GM12878 (cell line): Measurements from ENCODE around the gene MAP3K5. TPM values are rescaled to one million over a fixed set of nuclear protein-coding genes. Genes with fewer than 3 reads are reported as not detected.
A peak's percentile ranks its signal among the peaks of the same experiment; 100 is the strongest.

Source experiments
- BCL11A ChIP-seq: IDR thresholded peaks from 2 replicates; pipeline ENCODE4 v1.6.1; 2011; ENCODE audit warnings: low read depth, low read length
- BRCA1 ChIP-seq: IDR thresholded peaks from 2 replicates; pipeline ENCODE4 v1.6.1; 2011; ENCODE audit warnings: low read depth, low read length, improper control_type of control experiment
- CBX3 ChIP-seq: fragments of 200-600 bp; sonication (generic); IDR thresholded peaks from 2 replicates; pipeline ENCODE4 v1.6.1; 2016; ENCODE audit warnings: low read depth, borderline replicate concordance
- CREM ChIP-seq: IDR thresholded peaks from 2 replicates; pipeline ENCODE4 v1.6.1; 2014; ENCODE audit warnings: antibody characterized with exemption, low read depth
- FOXK2 ChIP-seq: fragments of 450-650 bp; IDR thresholded peaks from 2 replicates; pipeline ENCODE4 v1.6.1; 2017; ENCODE audit warnings: mild to moderate bottlenecking, moderate library complexity
- GABPA ChIP-seq: IDR thresholded peaks from 2 replicates; pipeline ENCODE4 v1.6.1; 2014; ENCODE audit warnings: antibody characterized with exemption, low read depth, mild to moderate bottlenecking, inconsistent platforms
- IKZF1 ChIP-seq: fragments of 450-650 bp; conservative IDR thresholded peaks from 2 replicates; pipeline ENCODE4 v1.6.1; 2017; ENCODE audit warnings: antibody characterized with exemption, mild to moderate bottlenecking
- IRF3 ChIP-seq: fragments of 450-650 bp; IDR thresholded peaks from 2 replicates; pipeline ENCODE4 v1.6.1; 2014; ENCODE audit warnings: mild to moderate bottlenecking
- IRF4 ChIP-seq: IDR thresholded peaks from 2 replicates; pipeline ENCODE4 v1.6.1; 2011; ENCODE audit warnings: low read depth, low read length
- JUNB ChIP-seq: IDR thresholded peaks from 2 replicates; pipeline ENCODE4 v1.6.1; 2016; ENCODE audit warnings: antibody characterized with exemption, mild to moderate bottlenecking
- MAX ChIP-seq: IDR thresholded peaks from 2 replicates; pipeline ENCODE4 v1.6.1; 2012; ENCODE audit warnings: low read depth, low read length, improper control_type of control experiment
- MEF2A ChIP-seq: IDR thresholded peaks from 2 replicates; pipeline ENCODE4 v1.6.1; 2011; ENCODE audit warnings: low read depth, mild to moderate bottlenecking, low read length, moderate library complexity; ENCODE audit not compliant: insufficient read depth
- MTA2 ChIP-seq: fragments of 450-650 bp; IDR thresholded peaks from 2 replicates; pipeline ENCODE4 v1.6.1; 2016; ENCODE audit warnings: low read depth, mild to moderate bottlenecking, moderate library complexity
- NFXL1 ChIP-seq: fragments of 450-650 bp; IDR thresholded peaks from 2 replicates; pipeline ENCODE4 v1.6.1; 2017; ENCODE audit warnings: antibody characterized with exemption, mild to moderate bottlenecking, borderline replicate concordance
- PAX5 ChIP-seq: IDR thresholded peaks from 2 replicates; pipeline ENCODE4 v1.6.1; 2011; ENCODE audit warnings: low read depth, low read length, borderline replicate concordance
- PML ChIP-seq: IDR thresholded peaks from 2 replicates; pipeline ENCODE4 v1.6.1; 2012; ENCODE audit warnings: low read length, inconsistent platforms
- POLR2A ChIP-seq: IDR thresholded peaks from 2 replicates; pipeline ENCODE4 v1.6.1; 2011; ENCODE audit warnings: low read depth, mild to moderate bottlenecking, low read length
- RUNX3 ChIP-seq: IDR thresholded peaks from 2 replicates; pipeline ENCODE4 v1.6.1; 2012; ENCODE audit warnings: low read length, inconsistent platforms
- SKIL ChIP-seq: fragments of 450-650 bp; IDR thresholded peaks from 2 replicates; pipeline ENCODE4 v1.6.1; 2017; ENCODE audit warnings: mild to moderate bottlenecking, low read depth, inconsistent platforms; ENCODE audit not compliant: poor library complexity, severe bottlenecking
- SMC3 ChIP-seq: IDR thresholded peaks from 2 replicates; pipeline ENCODE4 v1.6.1; 2011; ENCODE audit warnings: low read length, improper control_type of control experiment, borderline replicate concordance
- SUZ12 ChIP-seq: fragments of 200-600 bp; sonication (generic); IDR thresholded peaks from one replicate; pipeline ENCODE4 v1.6.1; 2018; ENCODE audit warnings: antibody characterized with exemption, mild to moderate bottlenecking; ENCODE audit not compliant: unreplicated experiment
- TAF1 ChIP-seq: IDR thresholded peaks from 2 replicates; pipeline ENCODE4 v1.6.1; 2011; ENCODE audit warnings: mild to moderate bottlenecking, low read depth, low read length, borderline replicate concordance
- TCF3 ChIP-seq: IDR thresholded peaks from 2 replicates; pipeline ENCODE4 v1.6.1; 2012; ENCODE audit warnings: low read depth, mild to moderate bottlenecking, low read length, borderline replicate concordance; ENCODE audit not compliant: insufficient read depth
- ZNF622 ChIP-seq: fragments of 450-650 bp; IDR thresholded peaks from 2 replicates; pipeline ENCODE4 v1.6.1; 2017; ENCODE audit warnings: mild to moderate bottlenecking, inconsistent platforms
- ZNF687 ChIP-seq: fragments of 450-650 bp; IDR thresholded peaks from 2 replicates; pipeline ENCODE4 v1.6.1; 2017; ENCODE audit warnings: mild to moderate bottlenecking, moderate library complexity
- polyA plus RNA-seq, 11 experiments: library from polyadenylated mRNA; depleted of rRNA in 4 of 11; unstranded in 6 of 11; stranded (reverse) in 5 of 11; fragments of >200 nt; fragmentation: Nextera tagmentation in 4 of 11; fragmentation: Illumina TruSeq in 1 of 11; extraction: Ambion mirVana in 4 of 11; extraction: Trizol in 1 of 11; gene quantifications; 1 replicate in 1 of 11; 2 replicates in 10 of 11; pipeline versions ENCODE4 v1.2.1 to v1.2.3, GENCODE V29; 2011 to 2016; ENCODE audit warnings: inconsistent platforms in 2 of 11, missing spikeins in 2 of 11, low read depth in 1 of 11
- total RNA-seq, 4 experiments: library from RNA; depleted of rRNA in 3 of 4; stranded (reverse); fragments of >200 nt in 3 of 4; fragmentation: Illumina TruSeq in 1 of 4; extraction: Trizol in 1 of 4; gene quantifications; 2 replicates each; pipeline versions ENCODE4 v1.2.1 to v1.2.3, GENCODE V29; 2013 to 2021

MAP3K5 gene
- total and polyA plus RNA-seq, 10 of the 15 experiments (the other 5 are each of a cell fraction or from before 2014, with no cell fraction given) = 5.4 to 34.3 (median 26.4) TPM

- peak; percentile 58 for TF ChIP-seq SKIL
- TF ChIP-seq CBX3 = no peak
- peak; percentile 50; the same call in 1 of the 2 replicates for TF ChIP-seq BCL11A
- peak; percentile 32; the same call in 1 of the 2 replicates for TF ChIP-seq ZNF687
- TF ChIP-seq POLR2A = peak; percentile 59
- TF ChIP-seq TAF1 = no peak
- TF ChIP-seq GABPA = peak; percentile 19; the same call in 1 of the 2 replicates
- TF ChIP-seq SMC3 = peak; percentile 20; the same call in 1 of the 2 replicates
- TF ChIP-seq MTA2 = peak; percentile 25; the same call in 1 of the 2 replicates
- TF ChIP-seq IKZF1 = no peak; the same call in none of the 2 replicates
- TF ChIP-seq ZNF622 = no peak
- no peak for TF ChIP-seq TCF3
- no peak for TF ChIP-seq JUNB
- TF ChIP-seq MEF2A = 0 out of 2 replicates have a peak, but pooled peaks have one; percentile 20
- TF ChIP-seq PAX5 = 0 out of 2 replicates have a peak, but pooled peaks have one; percentile 8
- TF ChIP-seq SUZ12 = no peak
- no peak for TF ChIP-seq FOXK2
- peak; percentile 91 for TF ChIP-seq RUNX3
- 0 out of 2 replicates have a peak, but pooled peaks have one; percentile 17 for TF ChIP-seq PML
- no peak for TF ChIP-seq IRF3
- TF ChIP-seq BRCA1 = no peak
- 0 out of 2 replicates have a peak, but pooled peaks have one; percentile 25 for TF ChIP-seq CREM
- TF ChIP-seq IRF4 = no peak
- TF ChIP-seq MAX = no peak; the same call in 1 of the 2 replicates
- TF ChIP-seq NFXL1 = no peak
Observed at GRCh38 chr6:136720045-136720770, 72.1 kb downstream of the MAP3K5 start (continued).
